HepG2 (cell line): Measurements from ENCODE around the gene PSMB1. TPM values are rescaled to one million over a fixed set of nuclear protein-coding genes. Genes with fewer than 3 reads are reported as not detected.

Source experiments
- ARHGAP35 ChIP-seq: sonication (generic); formaldehyde crosslinking; IDR thresholded peaks from 2 replicates; pipeline ENCODE4 v1.9.0; 2022; ENCODE audit warnings: mild to moderate bottlenecking, inconsistent platforms, moderate library complexity, missing genetic modification reagents, borderline replicate concordance
- ARID2 ChIP-seq: sonication (generic); formaldehyde crosslinking; IDR thresholded peaks from 2 replicates; pipeline ENCODE4 v1.8.1; 2022; ENCODE audit warnings: mild to moderate bottlenecking, missing genetic modification reagents, borderline replicate concordance
- ATF1 ChIP-seq: IDR thresholded peaks from 2 replicates; pipeline ENCODE4 v1.6.1; 2016; ENCODE audit warnings: mild to moderate bottlenecking, control low read depth
- DNMT1 ChIP-seq: sonication (generic); formaldehyde crosslinking; IDR thresholded peaks from 2 replicates; pipeline ENCODE4 v1.5.1; 2020; ENCODE audit warnings: mild to moderate bottlenecking, missing genetic modification reagents
- GATAD2A ChIP-seq: IDR thresholded peaks from 2 replicates; pipeline ENCODE4 v1.6.1; 2016
- HNRNPLL ChIP-seq: fragments of 200-400 bp; formaldehyde crosslinking; IDR thresholded peaks from 2 replicates; pipeline ENCODE4 v1.6.1; 2017; ENCODE audit warnings: mild to moderate bottlenecking, low read depth, low read length; ENCODE audit not compliant: poor library complexity, severe bottlenecking
- KDM1A ChIP-seq: IDR thresholded peaks from 2 replicates; pipeline ENCODE4 v1.6.1; 2016; ENCODE audit warnings: missing compliant biosample characterization
- PHF8 ChIP-seq: sonication (generic); formaldehyde crosslinking; IDR thresholded peaks from 2 replicates; pipeline ENCODE4 v1.5.0; 2020; ENCODE audit warnings: missing genetic modification reagents
- PRMT3 ChIP-seq: sonication (generic); formaldehyde crosslinking; IDR thresholded peaks from 2 replicates; pipeline ENCODE4 v1.8.1; 2022; ENCODE audit warnings: low read depth, mild to moderate bottlenecking, moderate library complexity, missing genetic modification reagents, borderline replicate concordance
- RXRB ChIP-seq: IDR thresholded peaks from 2 replicates; pipeline ENCODE4 v1.6.1; 2016; ENCODE audit warnings: borderline replicate concordance, missing genetic modification reagents, missing compliant biosample characterization
- SNAPC2 ChIP-seq: sonication (generic); formaldehyde crosslinking; IDR thresholded peaks from 2 replicates; pipeline ENCODE4 v1.8.1; 2022; ENCODE audit warnings: mild to moderate bottlenecking, missing genetic modification reagents
- SNAPC5 ChIP-seq: sonication (generic); formaldehyde crosslinking; IDR thresholded peaks from 2 replicates; pipeline ENCODE4 v1.8.1; 2023; ENCODE audit warnings: mild to moderate bottlenecking, missing genetic modification reagents, borderline replicate concordance
- TBP ChIP-seq: sonication (generic); formaldehyde crosslinking; IDR thresholded peaks from 2 replicates; pipeline ENCODE4 v1.5.0; 2020; ENCODE audit warnings: missing genetic modification reagents
- ZBTB1 ChIP-seq: sonication (generic); formaldehyde crosslinking; IDR thresholded peaks from 2 replicates; pipeline ENCODE4 v1.4.0; 2020; ENCODE audit warnings: missing genetic modification reagents, borderline replicate concordance
- ZHX1 ChIP-seq: sonication (generic); formaldehyde crosslinking; IDR thresholded peaks from 2 replicates; pipeline ENCODE4 v1.8.1; 2022; ENCODE audit warnings: low read depth, mild to moderate bottlenecking, missing genetic modification reagents
- ZMYM3 ChIP-seq: sonication (generic); formaldehyde crosslinking; IDR thresholded peaks from 2 replicates; pipeline ENCODE4 v1.5.1; 2020; ENCODE audit warnings: mild to moderate bottlenecking, missing genetic modification reagents
- ZNF230 ChIP-seq: sonication (generic); formaldehyde crosslinking; IDR thresholded peaks from 2 replicates; pipeline ENCODE4 v1.4.0; 2020; ENCODE audit warnings: mild to moderate bottlenecking, missing genetic modification reagents
- ZNF235 ChIP-seq: sonication (generic); formaldehyde crosslinking; IDR thresholded peaks from 2 replicates; pipeline ENCODE4 v1.8.1; 2023; ENCODE audit warnings: mild to moderate bottlenecking, missing genetic modification reagents, borderline replicate concordance
- ZNF260 ChIP-seq: sonication (generic); formaldehyde crosslinking; IDR thresholded peaks from 2 replicates; pipeline ENCODE4 v1.4.0; 2020; ENCODE audit warnings: missing genetic modification reagents, low read depth, mild to moderate bottlenecking, borderline replicate concordance
- ZNF451 ChIP-seq: sonication (generic); formaldehyde crosslinking; IDR thresholded peaks from 2 replicates; pipeline ENCODE4 v1.5.0; 2020; ENCODE audit warnings: mild to moderate bottlenecking, missing genetic modification reagents
- ZNF549 ChIP-seq: sonication (generic); formaldehyde crosslinking; IDR thresholded peaks from 2 replicates; pipeline ENCODE4 v1.5.0; 2020; ENCODE audit warnings: missing genetic modification reagents
- ZNF598 ChIP-seq: sonication (generic); formaldehyde crosslinking; IDR thresholded peaks from 2 replicates; pipeline ENCODE4 v1.5.1; 2020; ENCODE audit warnings: mild to moderate bottlenecking, missing genetic modification reagents, borderline replicate concordance
- ZNF605 ChIP-seq: sonication (generic); formaldehyde crosslinking; IDR thresholded peaks from 2 replicates; pipeline ENCODE4 v1.8.0; 2022; ENCODE audit warnings: mild to moderate bottlenecking, missing genetic modification reagents
- ZSCAN29 ChIP-seq: sonication (generic); formaldehyde crosslinking; conservative IDR thresholded peaks from 2 replicates; pipeline ENCODE4 v1.4.0; 2020; ENCODE audit warnings: mild to moderate bottlenecking, missing genetic modification reagents
- polyA plus RNA-seq, 8 experiments: library from polyadenylated mRNA; depleted of rRNA in 3 of 8; stranded (reverse) in 7 of 8; unstranded in 1 of 8; fragments of >200 nt; fragmentation: Illumina TruSeq in 4 of 8; extraction: Trizol in 4 of 8; gene quantifications; 2 replicates each; pipeline versions ENCODE4 v1.2.1 to v1.2.3, GENCODE V29; 2011 to 2016; ENCODE audit warnings: low read depth in 4 of 8, missing spikeins in 1 of 8, mixed read lengths in 1 of 8; ENCODE audit not compliant: insufficient read depth in 1 of 8
- total RNA-seq, 5 experiments: library from RNA; depleted of rRNA; stranded (reverse); fragments of >200 nt; fragmentation: Illumina TruSeq; extraction: Trizol; gene quantifications; 2 replicates each; pipeline ENCODE4 v1.2.3, GENCODE V29; 2016; ENCODE audit warnings: low read depth in 1 of 5
- TF ChIP-seq, protein P1 (sequence below): sonication (generic); formaldehyde crosslinking; IDR thresholded peaks from 2 replicates; pipeline ENCODE4 v1.8.0; 2022; ENCODE audit warnings: mild to moderate bottlenecking, missing genetic modification reagents, moderate library complexity

The PSMB1 gene
- total and polyA plus RNA-seq, 2 of the 13 experiments (the other 11 are each of a cell fraction or from before 2014, with no cell fraction given) = 528 to 592 TPM

DNA sequence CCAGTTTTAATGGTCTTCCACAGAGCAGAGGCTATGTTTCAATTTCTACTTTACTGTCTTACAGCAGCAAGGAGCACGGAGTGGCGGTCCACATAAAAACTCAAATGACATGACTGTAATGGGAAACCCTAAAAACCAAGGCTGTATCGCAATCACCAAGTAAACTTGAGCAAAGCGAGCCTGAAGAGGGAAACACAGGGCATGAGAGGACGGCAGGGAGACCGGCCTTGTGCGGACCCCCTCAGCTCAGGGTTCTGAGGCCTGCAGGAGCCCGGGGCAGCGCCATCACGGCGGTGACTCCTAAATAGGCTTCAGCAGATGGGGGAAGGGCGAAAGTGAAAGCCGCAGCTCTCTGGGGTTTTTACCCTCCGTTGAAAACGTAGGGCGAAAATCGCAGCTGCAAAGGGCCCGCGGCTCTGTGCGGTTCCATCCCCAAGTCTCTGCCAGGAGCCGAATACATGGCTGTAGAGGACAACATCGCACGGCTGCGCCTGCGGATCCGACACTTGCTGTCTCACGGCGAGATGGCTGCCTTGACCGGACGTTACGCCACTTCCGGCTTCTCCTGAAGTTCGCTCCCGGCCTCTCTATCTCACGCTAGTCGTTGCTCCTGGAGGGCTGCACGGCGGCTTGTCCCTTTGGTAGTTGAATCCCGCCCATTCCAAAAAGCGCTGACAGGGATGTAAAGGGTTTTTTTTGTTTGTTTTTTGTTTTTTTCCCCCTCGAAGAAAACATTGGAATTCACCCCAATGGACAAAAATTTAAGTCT, at the start of gene PSMB1 (continued):
- TF ChIP-seq ZHX1 (0 out of 2 replicates have a peak, but pooled peaks have one; percentile 85), ZNF549 (CRISPR knock-in tag) (no peak), ZBTB1 (CRISPR knock-in tag) (no peak), SNAPC5 (0 out of 2 replicates have a peak, but pooled peaks have one; percentile 54), HNRNPLL (peak; percentile 82), ZNF598 (CRISPR knock-in tag) (peak; percentile 80; the same call in 1 of the 2 replicates), ZMYM3 (CRISPR knock-in tag) (no peak), DNMT1 (CRISPR knock-in tag) (0 out of 2 replicates have a peak, but pooled peaks have one; percentile 72), ZNF451 (CRISPR knock-in tag) (no peak; the same call in 1 of the 2 replicates), ATF1 (peak; percentile 93), ZNF605 (CRISPR knock-in tag) (peak; percentile 86), PHF8 (CRISPR knock-in tag) (peak; percentile 98), ARHGAP35 (CRISPR knock-in tag) (peak; percentile 51; the same call in 1 of the 2 replicates), GATAD2A (no peak; the same call in 1 of the 2 replicates), ZNF260 (CRISPR knock-in tag) (no peak), ZNF230 (CRISPR knock-in tag) (peak; percentile 91; the same call in 1 of the 2 replicates), ZSCAN29 (CRISPR knock-in tag) (no peak), KDM1A (CRISPR knock-in tag) (no peak), RXRB (CRISPR knock-in tag) (peak; percentile 66), ZNF235 (CRISPR knock-in tag) (peak; percentile 69; the same call in 1 of the 2 replicates), ARID2 (CRISPR knock-in tag) (peak; percentile 64; the same call in 1 of the 2 replicates), SNAPC2 (CRISPR knock-in tag) (peak; percentile 89; the same call in 1 of the 2 replicates), PRMT3 (no peak), TBP (CRISPR knock-in tag) (no peak)
- TF ChIP-seq, protein P1, sequence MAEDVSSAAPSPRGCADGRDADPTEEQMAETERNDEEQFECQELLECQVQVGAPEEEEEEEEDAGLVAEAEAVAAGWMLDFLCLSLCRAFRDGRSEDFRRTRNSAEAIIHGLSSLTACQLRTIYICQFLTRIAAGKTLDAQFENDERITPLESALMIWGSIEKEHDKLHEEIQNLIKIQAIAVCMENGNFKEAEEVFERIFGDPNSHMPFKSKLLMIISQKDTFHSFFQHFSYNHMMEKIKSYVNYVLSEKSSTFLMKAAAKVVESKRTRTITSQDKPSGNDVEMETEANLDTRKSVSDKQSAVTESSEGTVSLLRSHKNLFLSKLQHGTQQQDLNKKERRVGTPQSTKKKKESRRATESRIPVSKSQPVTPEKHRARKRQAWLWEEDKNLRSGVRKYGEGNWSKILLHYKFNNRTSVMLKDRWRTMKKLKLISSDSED (CRISPR knock-in tag) = no peak
